ENCODE results near the gene TMCO4. TPM values are rescaled to one million over a fixed set of nuclear protein-coding genes. Genes with fewer than 3 reads are reported as not detected.

Gene TMCO4
- total and polyA plus RNA-seq, 2 of the 4 experiments (the other 2 are of a cell fraction) = 7.3 to 8.6 TPM

DNA sequence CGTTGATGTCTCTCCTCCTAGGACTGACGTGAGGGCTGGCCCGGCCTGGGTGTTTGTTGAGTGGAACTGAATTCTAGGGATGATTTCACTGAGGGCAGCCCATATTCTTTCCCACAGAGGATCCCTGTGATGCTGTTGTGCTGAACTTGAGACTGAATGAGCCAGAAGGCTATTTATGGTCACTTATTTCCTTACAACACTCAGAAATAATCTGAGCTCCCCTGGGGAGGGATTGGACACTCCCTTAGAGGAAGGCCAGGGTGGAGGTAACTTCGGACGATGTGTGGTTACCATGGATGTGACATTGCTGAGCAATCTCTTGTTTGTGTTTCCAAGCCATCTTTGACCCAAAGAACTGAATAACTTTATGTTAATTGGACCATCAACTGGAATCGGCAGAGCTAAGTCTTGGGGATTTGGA lies 5.1 kb upstream of the TMCO4 start:
- Histone ChIP-seq H3K9me3 (ENCODE audit: control insufficient read depth, insufficient read depth, low read length) (no peaks in the 10 kb centered on the region), H3K36me3 (ENCODE audit: control insufficient read depth, insufficient read depth, low read length) (no peaks in the 10 kb centered on the region), H4K20me1 (ENCODE audit: insufficient read depth, low read length) (0 out of 2 replicates have a peak, but pooled peaks cover 3% of the 10 kb centered on the region), H4K5ac (ENCODE audit: low read depth, low read length) (no peak overlapping the region), H2AFZ (replicated peaks; ENCODE audit: low read length, poor library complexity) (no peak overlapping the region), H3K4me2 (ENCODE audit: low read depth, low read length) (no peak overlapping the region), H3K27ac (ENCODE audit: insufficient read depth, low read length) (no peak overlapping the region), H3K4me3 (ENCODE audit: insufficient read depth, low read depth, low read length) (no peak overlapping the region), H3K4ac (ENCODE audit: low read depth, low read length) (no peak overlapping the region), H3K9me1 (ENCODE audit: insufficient read depth, low read length) (peaks cover 7% of the 10 kb centered on the region; the same call in 1 of the 2 replicates), H3K14ac (replicated peaks; ENCODE audit: low read depth, low read length) (no peak overlapping the region), H2AK9ac (replicated peaks; ENCODE audit: low read depth, low read length, poor library complexity) (no peak overlapping the region), H2AK5ac (ENCODE audit: low read depth, low read length) (no peak overlapping the region), H2BK5ac (ENCODE audit: low read depth, low read length, poor library complexity, severe bottlenecking) (no peak overlapping the region), H2BK15ac (ENCODE audit: low read depth, low read length) (no peak overlapping the region), H4K8ac (ENCODE audit: low read depth in 2 of 2, low read length in 2 of 2) (no peak overlapping the region), H2BK120ac (ENCODE audit: low read depth, low read length) (no peak overlapping the region), H2BK20ac (ENCODE audit: low read depth, low read length) (no peak overlapping the region), H3K56ac (ENCODE audit: extremely low read depth, insufficient read depth, low read length) (no peak overlapping the region), H3K9ac (ENCODE audit: low read depth, low read length) (no peak overlapping the region), H4K91ac (ENCODE audit: insufficient read depth, low read depth, low read length) (no peak overlapping the region), H3K4me1 (ENCODE audit: control insufficient read depth, insufficient read depth, low read length) (no peaks in the 10 kb centered on the region), H3K18ac (ENCODE audit: low read depth, low read length) (no peak overlapping the region), H3K23ac (ENCODE audit: low read depth, low read length) (no peak overlapping the region), H3K79me1 (ENCODE audit: low read depth in 1 of 2, low read length in 2 of 2) (no peaks in the 10 kb centered on the region), H3K27me3 (ENCODE audit: control insufficient read depth, insufficient read depth, low read length) (peaks cover 9% of the 10 kb centered on the region)
- intact Hi-C loops (cut with micrococcal nuclease) = no loop called here
- WGBS, 2 experiments (ENCODE audit: extremely low coverage in 2 of 2, insufficient read length in 1 of 2) = no CpG with 5 or more reads among the region's 6 CpGs
- no TSS peak for BruUV-seq (replicated peaks)
- dilution Hi-C loops (cut with HindIII; ENCODE audit: low sequenced_read_pairs, unreplicated experiment) = no loop called here
- DNase-seq (no peak), ATAC-seq (ENCODE audit: low read depth) (no peak)
- in situ Hi-C loops (cut with MboI; ENCODE audit: low sequenced_read_pairs) = no loop called here
- CTCF ChIA-PET = no interaction called here
- POLR2A ChIA-PET (ENCODE audit: unreplicated experiment) = no interaction called here
- no peak for TF ChIP-seq MAZ (IDR thresholded peaks at IDR 0.05; ENCODE audit: borderline replicate concordance, low read depth, low read length)
- no peak for TF ChIP-seq RFX5 (IDR thresholded peaks at IDR 0.05; ENCODE audit: low read depth, low read length)
- no peak for TF ChIP-seq MXI1 (IDR thresholded peaks at IDR 0.05; ENCODE audit: borderline replicate concordance, low read depth, low read length)
- TF ChIP-seq RAD21 (IDR thresholded peaks at IDR 0.05; ENCODE audit: low read length) = no peak
- TF ChIP-seq CHD1 (IDR thresholded peaks at IDR 0.05; ENCODE audit: low read depth, low read length) = no peak
- TF ChIP-seq, protein P1, sequence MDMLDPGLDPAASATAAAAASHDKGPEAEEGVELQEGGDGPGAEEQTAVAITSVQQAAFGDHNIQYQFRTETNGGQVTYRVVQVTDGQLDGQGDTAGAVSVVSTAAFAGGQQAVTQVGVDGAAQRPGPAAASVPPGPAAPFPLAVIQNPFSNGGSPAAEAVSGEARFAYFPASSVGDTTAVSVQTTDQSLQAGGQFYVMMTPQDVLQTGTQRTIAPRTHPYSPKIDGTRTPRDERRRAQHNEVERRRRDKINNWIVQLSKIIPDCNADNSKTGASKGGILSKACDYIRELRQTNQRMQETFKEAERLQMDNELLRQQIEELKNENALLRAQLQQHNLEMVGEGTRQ (IDR thresholded peaks at IDR 0.05; ENCODE audit: low read depth, low read length) = no peak
